Neural progenitor cell (in vitro differentiated cells): Measurements from ENCODE around the gene PKDREJ. TPM values are rescaled to one million over a fixed set of nuclear protein-coding genes. Genes with fewer than 3 reads are reported as not detected.

Source experiments
- DNase-seq: peaks from one replicate; pipeline ENCODE4 v3.0.0-alpha.2; 2016; ENCODE audit warnings: low spot score
- H2AFZ ChIP-seq: fragments of 200-600 bp; sonication (generic); replicated peaks from 2 replicates; pipeline ENCODE4 v1.6.1; 2016; ENCODE audit warnings: antibody characterized with exemption
- H3F3A ChIP-seq: fragments of 200-600 bp; sonication (generic); 2 replicates; pipeline ENCODE4 v1.6.1; 2016; ENCODE audit warnings: antibody characterized with exemption, low read depth
- H3K27ac ChIP-seq: fragments of 200-600 bp; sonication (generic); 2 replicates; pipeline ENCODE4 v1.5.1; 2016; ENCODE audit warnings: mild to moderate bottlenecking
- H3K27me3 ChIP-seq: fragments of 200-600 bp; sonication (generic); 2 replicates; pipeline ENCODE4 v1.6.1; 2016; ENCODE audit warnings: mild to moderate bottlenecking, moderate library complexity
- H3K36me3 ChIP-seq: fragments of 200-600 bp; sonication (generic); 2 replicates; pipeline ENCODE4 v1.5.1; 2016
- H3K4me1 ChIP-seq: fragments of 200-600 bp; sonication (generic); 2 replicates; pipeline ENCODE4 v1.6.1; 2016; ENCODE audit warnings: mixed run types
- H3K4me2 ChIP-seq: fragments of 200-600 bp; sonication (generic); 2 replicates; pipeline ENCODE4 v1.6.1; 2016
- H3K4me3 ChIP-seq: fragments of 200-600 bp; sonication (generic); 2 replicates; pipeline ENCODE4 v1.5.1; 2016
- H3K79me2 ChIP-seq: fragments of 200-600 bp; sonication (generic); 2 replicates; pipeline ENCODE4 v1.6.1; 2016; ENCODE audit warnings: low read depth
- H3K9ac ChIP-seq: fragments of 200-600 bp; sonication (generic); 2 replicates; pipeline ENCODE4 v1.6.1; 2016
- H3K9me3 ChIP-seq: fragments of 200-600 bp; sonication (generic); 2 replicates; pipeline ENCODE4 v1.5.1; 2016; ENCODE audit warnings: low read depth
- H4K20me1 ChIP-seq: fragments of 200-600 bp; sonication (generic); 2 replicates; pipeline ENCODE4 v1.6.1; 2016; ENCODE audit warnings: low read depth
- H3K27ac Mint-ChIP-seq: 3 replicates; pipeline ENCODE4 v1.8.0; 2021; ENCODE audit warnings: mixed read lengths
- H3K27me3 Mint-ChIP-seq: 2 replicates; pipeline ENCODE4 v1.8.0; 2022; ENCODE audit warnings: low read depth, mild to moderate bottlenecking, inconsistent platforms, moderate library complexity, mixed read lengths; ENCODE audit not compliant: insufficient read depth
- H3K36me3 Mint-ChIP-seq: 3 replicates; pipeline ENCODE4 v1.8.0; 2021; ENCODE audit warnings: mixed read lengths
- H3K4me1 Mint-ChIP-seq: 3 replicates; pipeline ENCODE4 v1.8.0; 2021; ENCODE audit warnings: mixed read lengths
- H3K4me3 Mint-ChIP-seq: 3 replicates; pipeline ENCODE4 v1.8.0; 2021; ENCODE audit warnings: mild to moderate bottlenecking, moderate library complexity, mixed read lengths
- H3K9me3 Mint-ChIP-seq: 3 replicates; pipeline ENCODE4 v1.8.0; 2020; ENCODE audit warnings: mixed read lengths
- CTCF ChIP-seq: fragments of 200-600 bp; sonication (generic); IDR thresholded peaks from 2 replicates; pipeline ENCODE4 v1.5.1; 2017; ENCODE audit warnings: antibody characterized with exemption, mild to moderate bottlenecking
- EZH2 ChIP-seq: fragments of 200-600 bp; sonication (generic); IDR thresholded peaks from 2 replicates; pipeline ENCODE4 v1.6.1; 2017; ENCODE audit warnings: antibody characterized with exemption, mild to moderate bottlenecking, moderate library complexity
- EZH2phosphoT487 ChIP-seq: fragments of 200-600 bp; sonication (generic); IDR thresholded peaks from 2 replicates; pipeline ENCODE4 v1.6.1; 2017; ENCODE audit warnings: antibody characterized with exemption
- total RNA-seq: library from RNA; depleted of rRNA; stranded (reverse); fragments of >200 nt; gene quantifications from 2 replicates; pipeline ENCODE4 v1.2.3, GENCODE V29; 2015; ENCODE audit warnings: low replicate concordance

Gene PKDREJ
- total RNA-seq, 1 donor from 2014 or later, result not detected

GRCh38 chr22:46308283-46308988 lies 45.3 kb upstream of the PKDREJ start:
- Mint-ChIP-seq H3K9me3 (no peaks in the 10 kb centered on the region), H3K27ac (no peak overlapping the region), H3K27me3 (peaks cover 2% of the 10 kb centered on the region), H3K4me1 (no peaks in the 10 kb centered on the region), H3K36me3 (peaks cover 33% of the 10 kb centered on the region), H3K4me3 (no peak overlapping the region)
- Histone ChIP-seq H3K79me2 (peaks cover 53% of the 10 kb centered on the region), H3K4me1 (no peaks in the 10 kb centered on the region), H3F3A (no peaks in the 10 kb centered on the region), H3K36me3 (no peaks in the 10 kb centered on the region), H3K9me3 (no peaks in the 10 kb centered on the region), H2AFZ (no peak overlapping the region), H3K27me3 (no peaks in the 10 kb centered on the region), H3K27ac (no peak overlapping the region), H3K4me3 (no peak overlapping the region), H3K9ac (no peak overlapping the region), H4K20me1 (peaks cover 28% of the 10 kb centered on the region), H3K4me2 (no peak overlapping the region)
- no peak for DNase-seq
- TF ChIP-seq EZH2, result no peak
- TF ChIP-seq EZH2phosphoT487, result no peak
- TF ChIP-seq CTCF, result no peak

- Histone ChIP-seq H3K27me3 (no peaks in the 10 kb centered on the region), H2AFZ (no peak overlapping the region), H3K79me2 (peaks cover 95% of the 10 kb centered on the region), H3K4me1 (peaks cover under 1% of the 10 kb centered on the region), H3K9ac (no peak overlapping the region), H3K27ac (no peak overlapping the region), H3K9me3 (no peaks in the 10 kb centered on the region), H3K4me3 (no peak overlapping the region), H3K4me2 (no peak overlapping the region), H3K36me3 (peaks cover 3% of the 10 kb centered on the region), H3F3A (no peaks in the 10 kb centered on the region), H4K20me1 (peaks cover 36% of the 10 kb centered on the region)
- H3K4me3 Mint-ChIP-seq, result no peak overlapping the region
- DNase-seq, result no peak
- peaks cover 16% of the 10 kb centered on the region for H3K4me1 Mint-ChIP-seq
- no peaks in the 10 kb centered on the region for H3K27me3 Mint-ChIP-seq
- no peak for TF ChIP-seq EZH2
- no peaks in the 10 kb centered on the region for H3K9me3 Mint-ChIP-seq
- H3K27ac Mint-ChIP-seq, result no peak overlapping the region
- H3K36me3 Mint-ChIP-seq, result peaks cover 41% of the 10 kb centered on the region
Observed at GRCh38 chr22:46303347-46303965, 40.3 kb upstream of the PKDREJ start.

- peaks cover 3% of the 10 kb centered on the region for H3K36me3 ChIP-seq
- TF ChIP-seq EZH2, result no peak
- TF ChIP-seq CTCF, result no peak
- TF ChIP-seq EZH2phosphoT487, result no peak
- Mint-ChIP-seq H3K4me3 (no peak overlapping the region), H3K4me1 (peaks cover 30% of the 10 kb centered on the region), H3K27me3 (no peaks in the 10 kb centered on the region), H3K27ac (no peak overlapping the region), H3K9me3 (no peaks in the 10 kb centered on the region), H3K36me3 (peaks cover 33% of the 10 kb centered on the region)
- peaks cover 21% of the 10 kb centered on the region for H4K20me1 ChIP-seq
- H3K79me2 ChIP-seq, result peaks cover 80% of the 10 kb centered on the region
- no peaks in the 10 kb centered on the region for H3K9me3 ChIP-seq
- H3K4me1 ChIP-seq, result peaks cover 15% of the 10 kb centered on the region
- H3K4me2 ChIP-seq, result no peak overlapping the region
- no peaks in the 10 kb centered on the region for H3K27me3 ChIP-seq
- H3K4me3 ChIP-seq, result no peak overlapping the region
- no peak overlapping the region for H3K9ac ChIP-seq
- H3F3A ChIP-seq, result peaks cover 9% of the 10 kb centered on the region
- H3K27ac ChIP-seq, result no peak overlapping the region
- H2AFZ ChIP-seq, result no peak overlapping the region
- DNase-seq, result no peak
Observed at GRCh38 chr22:46300491-46300890, 37.3 kb upstream of the PKDREJ start.

DNA sequence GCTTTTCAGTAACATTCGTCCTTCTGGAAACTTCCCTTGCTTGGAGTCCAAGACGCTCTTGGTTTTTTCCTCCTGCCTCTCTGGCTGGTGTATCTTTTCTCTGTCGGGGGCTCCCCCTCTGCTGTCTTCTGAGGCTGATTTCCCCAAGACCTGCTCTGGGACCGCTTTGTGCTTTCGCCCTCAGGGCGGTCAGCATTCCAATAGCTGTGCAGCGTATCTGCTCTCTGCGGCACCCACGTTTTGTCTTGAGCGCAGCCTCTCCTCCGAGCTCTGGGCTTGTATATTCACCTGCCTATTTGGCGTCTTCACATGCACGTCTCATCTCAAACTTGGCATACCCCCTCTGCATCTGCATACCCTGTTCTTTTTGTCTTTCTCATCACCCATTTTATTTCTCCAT lies 36.0 kb upstream of the PKDREJ start:
- Histone ChIP-seq H3K27me3 (no peaks in the 10 kb centered on the region), H3K4me3 (no peak overlapping the region)

More for the DNA sequence above, 36.0 kb upstream of the PKDREJ start:
- peaks cover 36% of the 10 kb centered on the region for H3K4me1 Mint-ChIP-seq
- no peak for TF ChIP-seq EZH2
- no peak for TF ChIP-seq CTCF
- no peak for TF ChIP-seq EZH2phosphoT487
- Histone ChIP-seq H3K36me3 (peaks cover 3% of the 10 kb centered on the region), H3F3A (peaks cover 9% of the 10 kb centered on the region), H3K9ac (no peak overlapping the region), H4K20me1 (peaks cover 20% of the 10 kb centered on the region), H3K4me2 (peak overlapping the region; percentile 14), H3K79me2 (peaks cover 67% of the 10 kb centered on the region), H3K9me3 (no peaks in the 10 kb centered on the region), H3K27ac (no peak overlapping the region), H2AFZ (no peak overlapping the region), H3K4me1 (peaks cover 15% of the 10 kb centered on the region)
- no peak for DNase-seq
- peaks cover 27% of the 10 kb centered on the region for H3K36me3 Mint-ChIP-seq
- H3K4me3 Mint-ChIP-seq, result peak overlapping the region; percentile 94
- H3K9me3 Mint-ChIP-seq, result no peaks in the 10 kb centered on the region
- no peak overlapping the region for H3K27ac Mint-ChIP-seq
- H3K27me3 Mint-ChIP-seq, result peaks cover 3% of the 10 kb centered on the region
